Endodermal cell (in vitro differentiated cells): ENCODE measurements around the gene AQP1. TPM values are rescaled to one million over a fixed set of nuclear protein-coding genes. Genes with fewer than 3 reads are reported as not detected.
A peak's percentile ranks its signal among the peaks of the same experiment; 100 is the strongest.

Experiments
- DNase-seq: peaks from one replicate; pipeline ENCODE4 v3.0.0-alpha.2; 2017
- H3K27ac ChIP-seq: 2 replicates; pipeline ENCODE4 v1.5.1; 2013; ENCODE audit warnings: mild to moderate bottlenecking, low read depth, low read length, moderate library complexity
- H3K27me3 ChIP-seq: 2 replicates; pipeline ENCODE4 v1.6.1; 2013; ENCODE audit warnings: mild to moderate bottlenecking, low read length, moderate library complexity; ENCODE audit not compliant: insufficient read depth, control insufficient read depth, poor library complexity, severe bottlenecking
- H3K36me3 ChIP-seq: 2 replicates; pipeline ENCODE4 v1.7.0; 2013; ENCODE audit warnings: mild to moderate bottlenecking, low read length, moderate library complexity; ENCODE audit not compliant: control insufficient read depth, insufficient read depth
- H3K4me1 ChIP-seq: one replicate; pipeline ENCODE4 v1.7.0; 2013; ENCODE audit warnings: low read length; ENCODE audit not compliant: control insufficient read depth, insufficient read depth
- H3K4me3 ChIP-seq: 2 replicates; pipeline ENCODE4 v1.5.1; 2013; ENCODE audit warnings: mild to moderate bottlenecking, low read length, moderate library complexity
- H3K9ac ChIP-seq: 2 replicates; pipeline ENCODE4 v1.6.1; 2013; ENCODE audit warnings: mild to moderate bottlenecking, low read length, moderate library complexity; ENCODE audit not compliant: poor library complexity, severe bottlenecking; ENCODE audit errors: extremely low read depth
- H3K9me3 ChIP-seq: 2 replicates; pipeline ENCODE4 v1.6.1; 2013; ENCODE audit warnings: mild to moderate bottlenecking, low read length, moderate library complexity; ENCODE audit not compliant: control insufficient read depth
- H3K27ac Mint-ChIP-seq: 2 replicates; pipeline ENCODE4 v1.8.0; 2020; ENCODE audit warnings: mixed read lengths
- H3K27me3 Mint-ChIP-seq: 2 replicates; pipeline ENCODE4 v1.8.0; 2021; ENCODE audit warnings: mild to moderate bottlenecking, mixed read lengths; ENCODE audit not compliant: insufficient read depth
- H3K36me3 Mint-ChIP-seq: 2 replicates; pipeline ENCODE4 v1.8.0; 2020; ENCODE audit warnings: low read depth, mixed read lengths
- H3K4me1 Mint-ChIP-seq: 2 replicates; pipeline ENCODE4 v1.8.0; 2020; ENCODE audit warnings: mixed read lengths
- H3K4me3 Mint-ChIP-seq: 2 replicates; pipeline ENCODE4 v1.8.0; 2020; ENCODE audit warnings: mild to moderate bottlenecking, moderate library complexity, mixed read lengths
- H3K9me3 Mint-ChIP-seq: 2 replicates; pipeline ENCODE4 v1.8.0; 2020; ENCODE audit warnings: mild to moderate bottlenecking, mixed read lengths
- CTCF ChIP-seq: fragments of 200-600 bp; sonication (generic); conservative IDR thresholded peaks from 2 replicates; pipeline ENCODE4 v1.5.0; 2021; ENCODE audit warnings: antibody characterized with exemption, mild to moderate bottlenecking
- WGBS, 2 experiments: methylation state at CpG; one replicate each; pipeline versions ENCODE4 v1.1.5 to v1.1.7; 2013; ENCODE audit warnings: missing lambda C conversion rate in 2 of 2, mixed read lengths in 1 of 2; ENCODE audit not compliant: insufficient coverage in 1 of 2, insufficient read length in 1 of 2; 5-methylcytosine and 5-hydroxymethylcytosine counted together
- total RNA-seq, 2 donors: library from RNA; stranded (reverse); fragmentation: NEBNext Ultra II Directional in 1 of 2; extraction: Animal tissue kit (Norgen Biotek cat#: 25700) in 1 of 2; gene quantifications; 2 replicates in 1 of 2; 3 replicates in 1 of 2; pipeline ENCODE4 v1.2.1, GENCODE V29; 2021

Gene AQP1
- total RNA-seq, 2 donors from 2014 or later: 0.26 to 0.91 TPM

- Histone ChIP-seq H3K27ac (no peak overlapping the region), H3K9ac (no peak overlapping the region), H3K9me3 (no peaks in the 10 kb centered on the region), H3K4me1 (no peaks in the 10 kb centered on the region), H3K4me3 (no peak overlapping the region), H3K27me3 (no peaks in the 10 kb centered on the region), H3K36me3 (no peaks in the 10 kb centered on the region)
- H3K27me3 Mint-ChIP-seq: no peaks in the 10 kb centered on the region
- H3K27ac Mint-ChIP-seq: no peak overlapping the region
- no peak for DNase-seq
- H3K4me3 Mint-ChIP-seq: no peak overlapping the region
- peaks cover 3% of the 10 kb centered on the region for H3K4me1 Mint-ChIP-seq
- peaks cover 1% of the 10 kb centered on the region for H3K9me3 Mint-ChIP-seq
- peaks cover 9% of the 10 kb centered on the region for H3K36me3 Mint-ChIP-seq
- 93 to 94% methylated on average over 2 to 6 of the region's 6 CpGs for WGBS, 2 experiments
- TF ChIP-seq CTCF: no peak
Measured at GRCh38 chr7:30873656-30874055, 38.0 kb upstream of the AQP1 start.

- 91 to 92% methylated on average over 4 of the region's 5 CpGs for WGBS, 2 experiments
- Histone ChIP-seq H3K9me3 (no peaks in the 10 kb centered on the region), H3K36me3 (no peaks in the 10 kb centered on the region), H3K4me3 (no peak overlapping the region), H3K4me1 (peaks cover 7% of the 10 kb centered on the region), H3K9ac (no peak overlapping the region), H3K27ac (no peak overlapping the region), H3K27me3 (no peaks in the 10 kb centered on the region)
- DNase-seq: no peak
- Mint-ChIP-seq H3K4me3 (no peak overlapping the region), H3K27ac (no peak overlapping the region), H3K27me3 (no peaks in the 10 kb centered on the region), H3K36me3 (peaks cover 9% of the 10 kb centered on the region), H3K9me3 (peaks cover 1% of the 10 kb centered on the region), H3K4me1 (peaks cover 13% of the 10 kb centered on the region)
- TF ChIP-seq CTCF: no peak
Measured at GRCh38 chr7:30874656-30875302, 36.9 kb upstream of the AQP1 start.

- Mint-ChIP-seq H3K27ac (no peak overlapping the region), H3K9me3 (peaks cover 1% of the 10 kb centered on the region), H3K27me3 (no peaks in the 10 kb centered on the region), H3K4me3 (no peak overlapping the region), H3K4me1 (peaks cover 31% of the 10 kb centered on the region), H3K36me3 (peaks cover 9% of the 10 kb centered on the region)
- DNase-seq: peak; percentile 78
- H3K27me3 ChIP-seq: no peaks in the 10 kb centered on the region
- TF ChIP-seq CTCF: no peak
- WGBS, 2 experiments: 85 to 88% methylated on average over 6 to 9 of the region's 9 CpGs
- no peaks in the 10 kb centered on the region for H3K9me3 ChIP-seq
- H3K36me3 ChIP-seq: no peaks in the 10 kb centered on the region
- no peak overlapping the region for H3K4me3 ChIP-seq
- no peak overlapping the region for H3K9ac ChIP-seq
- peaks cover 11% of the 10 kb centered on the region for H3K4me1 ChIP-seq
- H3K27ac ChIP-seq: no peak overlapping the region
Measured at GRCh38 chr7:30877015-30877769, 34.5 kb upstream of the AQP1 start.
